ENCODE results near the gene SH3BGRL2. TPM values are rescaled to one million over a fixed set of nuclear protein-coding genes. Genes with fewer than 3 reads are reported as not detected.

The SH3BGRL2 gene
- total RNA-seq, 1 experiment from 2014 or later: 11.8 TPM

DNA sequence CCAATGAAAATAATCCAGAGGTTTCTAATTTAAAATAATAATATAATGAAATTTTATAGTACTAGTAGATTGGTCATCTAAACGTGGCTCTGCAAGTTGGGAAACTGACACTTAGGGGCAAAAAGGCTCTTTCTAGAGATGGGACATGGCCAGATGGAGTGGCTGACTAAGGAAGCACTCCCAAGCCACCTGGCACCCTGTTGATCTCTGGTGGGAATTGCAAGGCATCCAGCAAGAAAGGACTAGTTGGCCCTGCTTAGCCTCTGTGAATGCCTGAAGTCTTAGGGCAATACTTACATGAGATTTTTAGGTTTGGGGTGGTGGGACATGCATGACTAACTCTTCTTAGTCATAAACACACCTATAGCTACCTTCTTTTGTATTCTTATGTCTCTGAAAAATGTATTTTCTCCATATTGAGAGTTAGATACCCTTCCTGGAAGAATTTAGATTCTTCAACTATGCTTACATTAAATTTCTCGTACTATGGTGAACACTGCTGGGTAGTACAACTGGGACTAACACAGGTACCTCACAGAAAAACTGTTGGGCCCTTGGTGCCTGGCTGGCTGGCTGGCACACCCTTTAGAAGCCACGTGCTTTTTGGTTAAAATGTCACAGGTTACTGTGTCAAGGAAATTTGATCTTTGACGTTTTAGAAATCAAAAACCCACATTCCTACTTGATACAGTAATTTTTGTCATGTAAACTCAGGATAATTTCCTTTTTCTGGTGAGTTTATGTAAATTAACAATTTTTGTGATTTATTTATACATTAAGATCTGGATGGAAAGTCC lies 25.0 kb upstream of the SH3BGRL2 start:
- no peak overlapping the region for H2BK120ac ChIP-seq (ENCODE audit: low read depth, low read length, poor library complexity, severe bottlenecking)
- H3K56ac ChIP-seq (ENCODE audit: insufficient read length, low read depth, low read length): no peak overlapping the region
- H2AFZ ChIP-seq (ENCODE audit: low read length): no peak overlapping the region
- WGBS (ENCODE audit: extremely low coverage, insufficient read length, low lambda C conversion rate): no CpG with 5 or more reads among the region's 4 CpGs
- Mint-ChIP-seq H3K4me3 (no peak overlapping the region), H3K36me3 (ENCODE audit: insufficient read depth in 1 of 3, low read depth in 3 of 3) (no peaks in the 10 kb centered on the region), H3K27me3 (ENCODE audit: low read depth) (no peaks in the 10 kb centered on the region), H3K9me3 (no peaks in the 10 kb centered on the region), H3K27ac (no peak overlapping the region), H3K4me1 (no peaks in the 10 kb centered on the region)
- no peak overlapping the region for H3K18ac ChIP-seq (ENCODE audit: insufficient read length, low read depth, low read length)
- H4K5ac ChIP-seq (ENCODE audit: insufficient read length, low read depth, low read length): no peak overlapping the region
- H3K9ac ChIP-seq (ENCODE audit: extremely low read depth, insufficient read length, low read length): no peak overlapping the region
- no peak overlapping the region for H3K27ac ChIP-seq (ENCODE audit: insufficient read length, low read depth, low read length)
- H4K8ac ChIP-seq (replicated peaks; ENCODE audit: insufficient read length, low read depth, low read length): no peak overlapping the region
- no peak overlapping the region for H2BK20ac ChIP-seq (ENCODE audit: low read depth, low read length, poor library complexity, severe bottlenecking)
- no peaks in the 10 kb centered on the region for H3K9me3 ChIP-seq (ENCODE audit: control insufficient read depth, low read depth, low read length)
- H4K20me1 ChIP-seq (ENCODE audit: control insufficient read depth, insufficient read depth, insufficient read length): no peaks in the 10 kb centered on the region
- H3K4me1 ChIP-seq (ENCODE audit: insufficient read depth, low read length): no peaks in the 10 kb centered on the region
- TF ChIP-seq, protein P1, sequence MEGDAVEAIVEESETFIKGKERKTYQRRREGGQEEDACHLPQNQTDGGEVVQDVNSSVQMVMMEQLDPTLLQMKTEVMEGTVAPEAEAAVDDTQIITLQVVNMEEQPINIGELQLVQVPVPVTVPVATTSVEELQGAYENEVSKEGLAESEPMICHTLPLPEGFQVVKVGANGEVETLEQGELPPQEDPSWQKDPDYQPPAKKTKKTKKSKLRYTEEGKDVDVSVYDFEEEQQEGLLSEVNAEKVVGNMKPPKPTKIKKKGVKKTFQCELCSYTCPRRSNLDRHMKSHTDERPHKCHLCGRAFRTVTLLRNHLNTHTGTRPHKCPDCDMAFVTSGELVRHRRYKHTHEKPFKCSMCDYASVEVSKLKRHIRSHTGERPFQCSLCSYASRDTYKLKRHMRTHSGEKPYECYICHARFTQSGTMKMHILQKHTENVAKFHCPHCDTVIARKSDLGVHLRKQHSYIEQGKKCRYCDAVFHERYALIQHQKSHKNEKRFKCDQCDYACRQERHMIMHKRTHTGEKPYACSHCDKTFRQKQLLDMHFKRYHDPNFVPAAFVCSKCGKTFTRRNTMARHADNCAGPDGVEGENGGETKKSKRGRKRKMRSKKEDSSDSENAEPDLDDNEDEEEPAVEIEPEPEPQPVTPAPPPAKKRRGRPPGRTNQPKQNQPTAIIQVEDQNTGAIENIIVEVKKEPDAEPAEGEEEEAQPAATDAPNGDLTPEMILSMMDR (conservative IDR thresholded peaks at IDR 0.05): no peak; the same call in 2 of the 3 replicates
- no peak overlapping the region for H4K91ac ChIP-seq (ENCODE audit: insufficient read length, low read depth, low read length)
- H2BK15ac ChIP-seq (ENCODE audit: low read depth, low read length): no peak overlapping the region
- no peaks in the 10 kb centered on the region for H3K23me2 ChIP-seq (ENCODE audit: insufficient read length, low read depth, low read length, poor library complexity, severe bottlenecking)
- no peaks in the 10 kb centered on the region for H3K27me3 ChIP-seq (ENCODE audit: insufficient read depth, low read length)
- peak; percentile 39 for DNase-seq
- H3K23ac ChIP-seq (ENCODE audit: insufficient read length, low read depth, low read length): no peak overlapping the region
- no peak overlapping the region for H2BK5ac ChIP-seq (ENCODE audit: insufficient read length, low read length)
- no peak overlapping the region for H3T11ph ChIP-seq (ENCODE audit: low read length)
- no peak overlapping the region for H3K14ac ChIP-seq (ENCODE audit: insufficient read depth, low read length)
- H3K4ac ChIP-seq (ENCODE audit: low read depth, low read length): no peak overlapping the region
- no peak overlapping the region for H2BK12ac ChIP-seq (ENCODE audit: insufficient read length, low read depth, low read length)
- H2AK5ac ChIP-seq (ENCODE audit: insufficient read length, low read length): no peak overlapping the region
- no peaks in the 10 kb centered on the region for H3K79me1 ChIP-seq (ENCODE audit: insufficient read depth, low read depth, low read length, poor library complexity, severe bottlenecking)
- H3K79me2 ChIP-seq (ENCODE audit: insufficient read depth, low read length): no peaks in the 10 kb centered on the region
- H3K4me2 ChIP-seq (ENCODE audit: insufficient read depth, insufficient read length, low read length): no peak overlapping the region

Measured in H9 (cell line).